Prostate gland (tissue), 2 donors: Measurements from ENCODE around the gene SHANK3.
"Not testable (repeated sequence)": the region's sequence is repeated elsewhere in the genome, so short reads cannot be mapped to it uniquely, and the experiment has no call there.

Experiments used
- POLR2A ChIP-seq: fragments of 450-650 bp; IDR thresholded peaks from one replicate; pipeline ENCODE4 v1.6.1; 2016; ENCODE audit warnings: antibody characterized with exemption, mild to moderate bottlenecking
- POLR2AphosphoS5 ChIP-seq: sonication (generic); formaldehyde crosslinking; IDR thresholded peaks from one replicate; pipeline ENCODE4 v1.6.1; 2017; ENCODE audit warnings: antibody characterized with exemption
- TF ChIP-seq, protein P1 (sequence below), 4 experiments: fragments of 200-600 bp in 2 of 4; fragments of 450-650 bp in 2 of 4; sonication (generic) in 2 of 4; IDR thresholded peaks; 1 replicate in 3 of 4; 2 replicates in 1 of 4; pipeline ENCODE4 v1.5.1; 2016 to 2019; ENCODE audit warnings: antibody characterized with exemption in 4 of 4, mild to moderate bottlenecking in 2 of 4, moderate library complexity in 2 of 4

DNA sequence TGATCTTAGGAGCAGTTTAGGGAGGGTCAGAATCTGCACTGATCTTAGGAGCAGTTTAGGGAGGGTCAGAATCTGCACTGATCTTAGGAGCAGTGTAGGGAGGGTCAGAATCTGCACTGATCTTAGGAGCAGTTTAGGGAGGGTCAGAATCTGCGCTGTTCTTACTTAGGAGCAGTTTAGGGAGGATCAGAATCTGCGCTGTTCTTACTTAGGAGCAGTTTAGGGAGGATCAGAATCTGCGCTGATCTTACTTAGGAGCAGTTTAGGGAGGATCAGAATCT lies 28.9 kb upstream of the SHANK3 start:
- not testable (repeated sequence) for TF ChIP-seq POLR2AphosphoS5, POLR2A
- TF ChIP-seq, protein P1, sequence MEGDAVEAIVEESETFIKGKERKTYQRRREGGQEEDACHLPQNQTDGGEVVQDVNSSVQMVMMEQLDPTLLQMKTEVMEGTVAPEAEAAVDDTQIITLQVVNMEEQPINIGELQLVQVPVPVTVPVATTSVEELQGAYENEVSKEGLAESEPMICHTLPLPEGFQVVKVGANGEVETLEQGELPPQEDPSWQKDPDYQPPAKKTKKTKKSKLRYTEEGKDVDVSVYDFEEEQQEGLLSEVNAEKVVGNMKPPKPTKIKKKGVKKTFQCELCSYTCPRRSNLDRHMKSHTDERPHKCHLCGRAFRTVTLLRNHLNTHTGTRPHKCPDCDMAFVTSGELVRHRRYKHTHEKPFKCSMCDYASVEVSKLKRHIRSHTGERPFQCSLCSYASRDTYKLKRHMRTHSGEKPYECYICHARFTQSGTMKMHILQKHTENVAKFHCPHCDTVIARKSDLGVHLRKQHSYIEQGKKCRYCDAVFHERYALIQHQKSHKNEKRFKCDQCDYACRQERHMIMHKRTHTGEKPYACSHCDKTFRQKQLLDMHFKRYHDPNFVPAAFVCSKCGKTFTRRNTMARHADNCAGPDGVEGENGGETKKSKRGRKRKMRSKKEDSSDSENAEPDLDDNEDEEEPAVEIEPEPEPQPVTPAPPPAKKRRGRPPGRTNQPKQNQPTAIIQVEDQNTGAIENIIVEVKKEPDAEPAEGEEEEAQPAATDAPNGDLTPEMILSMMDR (IDR thresholded peaks at IDR 0.05) = not testable (repeated sequence)
